HUES48 (cell line): ENCODE measurements around the gene KRTAP10-1.
A peak's percentile ranks its signal among the peaks of the same experiment; 100 is the strongest.

Experiments
- H3K27ac ChIP-seq: one replicate; pipeline ENCODE4 v1.7.0; 2013; ENCODE audit warnings: low read depth, low read length, inconsistent platforms
- H3K27me3 ChIP-seq: 2 replicates; pipeline ENCODE4 v1.6.1; 2013; ENCODE audit warnings: mild to moderate bottlenecking, low read length; ENCODE audit not compliant: control insufficient read depth, insufficient read depth
- H3K36me3 ChIP-seq: 2 replicates; pipeline ENCODE4 v1.6.1; 2013; ENCODE audit warnings: low read length; ENCODE audit not compliant: control insufficient read depth, insufficient read depth
- H3K4me1 ChIP-seq: 2 replicates; pipeline ENCODE4 v1.6.1; 2013; ENCODE audit warnings: mild to moderate bottlenecking, low read length; ENCODE audit not compliant: control insufficient read depth, insufficient read depth
- H3K4me3 ChIP-seq: 2 replicates; pipeline ENCODE4 v1.5.1; 2013; ENCODE audit warnings: mild to moderate bottlenecking, low read depth, low read length
- H3K9ac ChIP-seq: 2 replicates; pipeline ENCODE4 v1.6.1; 2013; ENCODE audit warnings: mild to moderate bottlenecking, low read depth, low read length, moderate library complexity
- H3K9me3 ChIP-seq: 2 replicates; pipeline ENCODE4 v1.6.1; 2013; ENCODE audit warnings: low read length; ENCODE audit not compliant: control insufficient read depth, insufficient read depth

Gene KRTAP10-1

GRCh38 chr21:44511219-44511937, 28.6 kb downstream of the KRTAP10-1 start:
- Histone ChIP-seq H3K4me1 (no peaks in the 10 kb centered on the region), H3K27ac (no peak overlapping the region), H3K9ac (no peak overlapping the region), H3K36me3 (no peaks in the 10 kb centered on the region), H3K4me3 (no peak overlapping the region), H3K9me3 (no peaks in the 10 kb centered on the region), H3K27me3 (no peaks in the 10 kb centered on the region)

DNA sequence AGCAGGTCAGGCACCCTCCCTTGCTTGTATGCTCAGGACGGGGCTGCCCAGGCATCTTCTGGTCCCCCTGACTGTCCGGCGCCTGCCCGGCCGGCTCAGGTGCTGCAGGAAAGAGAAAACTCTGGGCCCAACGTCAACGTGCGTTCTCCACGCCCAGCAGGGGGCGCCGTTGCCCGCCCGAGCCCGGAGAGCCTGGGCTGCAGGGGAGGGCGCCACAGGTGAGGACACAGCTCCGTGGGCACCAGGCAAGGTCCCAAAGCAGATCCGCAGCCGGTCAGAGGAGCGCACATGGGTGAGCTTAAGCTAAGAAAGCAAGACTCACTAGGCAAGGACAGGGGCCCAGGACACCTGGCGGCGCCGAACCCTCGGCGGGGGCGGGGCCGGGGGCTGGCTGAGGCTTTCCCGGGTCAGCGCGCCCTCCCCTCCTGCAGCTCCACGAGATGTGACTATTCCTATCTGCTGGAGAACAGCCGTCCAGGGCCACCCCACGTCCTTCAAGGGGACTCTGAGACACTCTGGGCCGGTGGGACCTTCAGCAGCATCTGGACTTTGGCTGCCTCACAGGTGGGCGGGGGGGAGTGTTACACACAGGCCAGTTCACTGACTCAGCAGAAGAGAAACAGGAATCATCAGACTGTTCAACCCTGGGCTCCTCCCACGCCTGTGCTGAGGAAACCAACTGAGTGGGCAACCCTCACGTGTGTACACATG, 29.3 kb downstream of the KRTAP10-1 start:
- no peaks in the 10 kb centered on the region for H3K4me1 ChIP-seq
- H3K36me3 ChIP-seq: no peaks in the 10 kb centered on the region
- H3K9ac ChIP-seq: no peak overlapping the region
- no peaks in the 10 kb centered on the region for H3K9me3 ChIP-seq
- no peak overlapping the region for H3K27ac ChIP-seq
- H3K27me3 ChIP-seq: no peaks in the 10 kb centered on the region
- peak overlapping the region; percentile 61 for H3K4me3 ChIP-seq

DNA sequence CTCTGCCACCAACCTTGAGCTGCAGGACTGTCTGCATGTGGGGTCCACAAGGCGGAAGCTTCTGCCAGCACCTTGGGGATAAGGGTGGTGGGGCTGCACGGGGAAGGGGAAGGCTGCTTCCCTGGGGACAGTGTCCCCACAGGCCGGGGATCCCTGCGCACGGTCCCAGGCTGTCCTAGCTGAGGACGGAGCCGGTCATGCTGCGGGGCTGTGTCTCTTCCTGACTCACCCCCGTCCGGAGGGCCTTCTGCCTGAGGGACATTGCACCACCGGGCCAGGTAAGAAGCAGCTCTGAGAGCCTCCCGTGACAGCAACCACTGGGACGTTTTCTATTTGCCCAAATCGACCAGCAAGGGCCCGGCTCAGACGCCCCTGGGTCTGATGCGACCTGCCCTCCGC, 29.9 kb downstream of the KRTAP10-1 start:
- Histone ChIP-seq H3K36me3 (no peaks in the 10 kb centered on the region), H3K9ac (no peak overlapping the region), H3K27me3 (no peaks in the 10 kb centered on the region), H3K27ac (no peak overlapping the region), H3K4me3 (no peak overlapping the region), H3K4me1 (no peaks in the 10 kb centered on the region), H3K9me3 (no peaks in the 10 kb centered on the region)

GRCh38 chr21:44509539-44509938, 30.5 kb downstream of the KRTAP10-1 start:
- no peaks in the 10 kb centered on the region for H3K4me1 ChIP-seq
- H3K9me3 ChIP-seq: no peaks in the 10 kb centered on the region
- H3K27me3 ChIP-seq: no peaks in the 10 kb centered on the region

DNA sequence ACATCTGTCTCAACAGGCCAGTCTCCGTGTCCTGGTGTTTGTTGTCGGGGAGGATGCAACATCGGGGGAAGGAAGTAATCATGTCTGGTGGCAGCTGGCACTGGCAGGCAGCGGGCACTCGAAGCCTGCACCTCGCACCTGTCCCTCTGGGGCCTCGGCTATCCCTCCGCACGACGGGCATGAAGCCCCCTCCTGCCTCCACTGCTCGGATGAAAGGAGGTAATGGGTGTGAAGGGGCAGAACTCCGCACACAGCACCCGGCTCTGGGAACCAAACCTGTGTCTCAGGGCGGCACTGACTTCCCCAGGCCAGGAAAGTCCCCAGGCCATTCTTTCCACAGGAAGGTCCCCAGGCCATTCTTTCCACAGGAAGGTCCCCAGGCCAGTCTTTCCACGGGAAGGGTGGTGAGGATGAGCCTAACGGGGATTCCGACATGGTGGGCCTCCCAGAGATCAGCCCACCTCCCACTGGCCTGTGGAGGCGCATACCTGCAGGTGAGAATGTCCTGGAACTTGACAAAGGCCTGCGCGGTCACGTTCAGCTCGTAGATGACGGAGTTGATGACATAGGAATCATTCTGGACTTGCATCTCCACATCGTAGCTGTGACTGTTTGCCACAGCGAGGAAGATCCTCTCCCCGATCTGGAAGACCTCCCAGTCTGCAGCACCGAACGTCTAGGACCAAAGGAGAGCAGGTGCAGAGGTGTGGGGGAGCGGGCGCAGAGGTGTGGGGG, 31.1 kb downstream of the KRTAP10-1 start:
- Histone ChIP-seq H3K4me3 (no peak overlapping the region), H3K9ac (no peak overlapping the region), H3K9me3 (no peaks in the 10 kb centered on the region), H3K36me3 (no peaks in the 10 kb centered on the region), H3K27ac (no peak overlapping the region), H3K4me1 (no peaks in the 10 kb centered on the region), H3K27me3 (no peaks in the 10 kb centered on the region)

More at GRCh38 chr21:44509539-44509938, 30.5 kb downstream of the KRTAP10-1 start:
- Histone ChIP-seq H3K27ac (no peak overlapping the region), H3K4me3 (no peak overlapping the region), H3K9ac (no peak overlapping the region), H3K36me3 (no peaks in the 10 kb centered on the region)

GRCh38 chr21:44508426-44508710, 31.6 kb downstream of the KRTAP10-1 start:
- Histone ChIP-seq H3K27me3 (no peaks in the 10 kb centered on the region), H3K4me1 (no peaks in the 10 kb centered on the region), H3K9ac (no peak overlapping the region), H3K9me3 (no peaks in the 10 kb centered on the region), H3K27ac (no peak overlapping the region), H3K4me3 (no peak overlapping the region), H3K36me3 (no peaks in the 10 kb centered on the region)

GRCh38 chr21:44507673-44508425, 32.1 kb downstream of the KRTAP10-1 start:
- Histone ChIP-seq H3K27me3 (no peaks in the 10 kb centered on the region), H3K9me3 (no peaks in the 10 kb centered on the region), H3K27ac (no peak overlapping the region), H3K9ac (no peak overlapping the region), H3K4me1 (no peaks in the 10 kb centered on the region), H3K4me3 (no peak overlapping the region), H3K36me3 (no peaks in the 10 kb centered on the region)

GRCh38 chr21:44506279-44507255, 33.4 kb downstream of the KRTAP10-1 start:
- Histone ChIP-seq H3K27me3 (no peaks in the 10 kb centered on the region), H3K9ac (no peak overlapping the region), H3K27ac (no peak overlapping the region), H3K36me3 (no peaks in the 10 kb centered on the region), H3K9me3 (no peaks in the 10 kb centered on the region), H3K4me3 (no peak overlapping the region), H3K4me1 (no peaks in the 10 kb centered on the region)

- no peaks in the 10 kb centered on the region for H3K4me1 ChIP-seq
Measured at GRCh38 chr21:44505673-44506278, 34.2 kb downstream of the KRTAP10-1 start.

More at GRCh38 chr21:44505673-44506278, 34.2 kb downstream of the KRTAP10-1 start:
- Histone ChIP-seq H3K9ac (no peak overlapping the region), H3K27ac (no peak overlapping the region), H3K4me3 (no peak overlapping the region), H3K9me3 (no peaks in the 10 kb centered on the region), H3K27me3 (no peaks in the 10 kb centered on the region), H3K36me3 (no peaks in the 10 kb centered on the region)
